Cerebellar nuclear complex (tissue), 1 donor: ENCODE data around the gene RIPOR3.
"Not testable (repeated sequence)": the region's sequence is repeated elsewhere in the genome, so short reads cannot be mapped to it uniquely, and the experiment has no call there.

ENCODE experiments used
- DNase-seq, 2 experiments: peaks; one replicate each; lab custom pipeline; 2025; lab: John Stamatoyannopoulos, UW

The RIPOR3 gene

GRCh38 chr20:50724851-50725723 lies 33.7 kb upstream of the RIPOR3 start:
- no peak for DNase-seq

- no peak for DNase-seq
These were observed 32.9 kb upstream of the RIPOR3 start for GRCh38 chr20:50724112-50724725.

GRCh38 chr20:50723672-50724071 lies 32.3 kb upstream of the RIPOR3 start:
- DNase-seq: no peak

GRCh38 chr20:50722424-50723155 lies 31.2 kb upstream of the RIPOR3 start:
- DNase-seq: no peak

GRCh38 chr20:50721881-50722281 lies 30.5 kb upstream of the RIPOR3 start:
- DNase-seq: no peak

- DNase-seq: no peak
These were observed 29.2 kb upstream of the RIPOR3 start for GRCh38 chr20:50720582-50720981.

- no peak for DNase-seq
These were observed 28.7 kb upstream of the RIPOR3 start for GRCh38 chr20:50720026-50720425.

- DNase-seq: no peak
These were observed 28.0 kb upstream of the RIPOR3 start for GRCh38 chr20:50719328-50719727.

- DNase-seq: no peak
These were observed 26.8 kb upstream of the RIPOR3 start for GRCh38 chr20:50717974-50718761.

- no peak for DNase-seq
These were observed 26.0 kb upstream of the RIPOR3 start for GRCh38 chr20:50717312-50717711.

- no peak for DNase-seq
These were observed 25.2 kb upstream of the RIPOR3 start for GRCh38 chr20:50716518-50716917.

- no peak for DNase-seq
These were observed 24.4 kb upstream of the RIPOR3 start for GRCh38 chr20:50715694-50716093.

GRCh38 chr20:50714426-50714825 lies 23.1 kb upstream of the RIPOR3 start:
- not testable (repeated sequence) for DNase-seq

- no peak for DNase-seq
These were observed 22.3 kb upstream of the RIPOR3 start for GRCh38 chr20:50713657-50714101.

- DNase-seq: no peak
These were observed 21.7 kb upstream of the RIPOR3 start for GRCh38 chr20:50712771-50713656.

GRCh38 chr20:50711113-50711825 lies 19.9 kb upstream of the RIPOR3 start:
- DNase-seq: no peak

GRCh38 chr20:50710492-50711063 lies 19.2 kb upstream of the RIPOR3 start:
- no peak for DNase-seq

- no peak for DNase-seq
These were observed 18.3 kb upstream of the RIPOR3 start for GRCh38 chr20:50709636-50709973.

GRCh38 chr20:50708845-50709635 lies 17.7 kb upstream of the RIPOR3 start:
- no peak for DNase-seq
